ENCODE results near the gene NSUN2. TPM values are rescaled to one million over a fixed set of nuclear protein-coding genes. Genes with fewer than 3 reads are reported as not detected.
"Not testable (repeated sequence)": the region's sequence is repeated elsewhere in the genome, so short reads cannot be mapped to it uniquely, and the experiment has no call there.

NSUN2 gene
- total RNA-seq, 6 experiments from 2014 or later, result 59.9 to 67.7 (median 60.5) TPM

DNA sequence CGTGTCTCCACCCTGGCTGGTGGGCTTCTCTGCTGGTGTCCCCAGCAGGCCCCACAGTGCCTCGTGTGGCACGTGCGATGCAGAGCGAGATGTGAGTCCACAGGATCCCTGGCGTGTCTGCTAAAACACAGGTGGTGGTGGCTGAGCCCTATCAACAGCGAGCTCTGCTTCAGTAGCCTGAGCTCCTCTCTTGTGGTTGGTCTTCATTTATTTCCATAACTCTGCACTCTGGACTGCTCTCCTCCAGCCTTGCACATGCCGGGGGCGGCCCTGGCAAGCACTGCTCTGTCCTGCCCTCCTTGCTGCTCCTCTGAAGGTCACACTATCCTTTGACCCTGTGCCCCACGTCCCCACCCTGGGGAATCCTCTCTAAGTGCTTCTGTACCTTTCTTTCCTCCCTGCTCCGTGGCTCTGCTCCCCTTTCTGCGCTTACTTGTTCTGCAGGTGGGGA is 59.2 kb downstream of the NSUN2 start:
- Mint-ChIP-seq H3K4me1 (ENCODE audit: low read depth) (peaks cover 9% of the 10 kb centered on the region), H3K9me3 (no peaks in the 10 kb centered on the region), H3K4me3 (no peak overlapping the region), H3K27ac (no peak overlapping the region), H3K36me3 (ENCODE audit: low read depth) (no peaks in the 10 kb centered on the region), H3K27me3 (ENCODE audit: insufficient read depth) (peaks cover 25% of the 10 kb centered on the region)
- DNase-seq, result no peak
- TF ChIP-seq, protein P1, sequence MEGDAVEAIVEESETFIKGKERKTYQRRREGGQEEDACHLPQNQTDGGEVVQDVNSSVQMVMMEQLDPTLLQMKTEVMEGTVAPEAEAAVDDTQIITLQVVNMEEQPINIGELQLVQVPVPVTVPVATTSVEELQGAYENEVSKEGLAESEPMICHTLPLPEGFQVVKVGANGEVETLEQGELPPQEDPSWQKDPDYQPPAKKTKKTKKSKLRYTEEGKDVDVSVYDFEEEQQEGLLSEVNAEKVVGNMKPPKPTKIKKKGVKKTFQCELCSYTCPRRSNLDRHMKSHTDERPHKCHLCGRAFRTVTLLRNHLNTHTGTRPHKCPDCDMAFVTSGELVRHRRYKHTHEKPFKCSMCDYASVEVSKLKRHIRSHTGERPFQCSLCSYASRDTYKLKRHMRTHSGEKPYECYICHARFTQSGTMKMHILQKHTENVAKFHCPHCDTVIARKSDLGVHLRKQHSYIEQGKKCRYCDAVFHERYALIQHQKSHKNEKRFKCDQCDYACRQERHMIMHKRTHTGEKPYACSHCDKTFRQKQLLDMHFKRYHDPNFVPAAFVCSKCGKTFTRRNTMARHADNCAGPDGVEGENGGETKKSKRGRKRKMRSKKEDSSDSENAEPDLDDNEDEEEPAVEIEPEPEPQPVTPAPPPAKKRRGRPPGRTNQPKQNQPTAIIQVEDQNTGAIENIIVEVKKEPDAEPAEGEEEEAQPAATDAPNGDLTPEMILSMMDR (IDR thresholded peaks at IDR 0.05), result no peak

DNA sequence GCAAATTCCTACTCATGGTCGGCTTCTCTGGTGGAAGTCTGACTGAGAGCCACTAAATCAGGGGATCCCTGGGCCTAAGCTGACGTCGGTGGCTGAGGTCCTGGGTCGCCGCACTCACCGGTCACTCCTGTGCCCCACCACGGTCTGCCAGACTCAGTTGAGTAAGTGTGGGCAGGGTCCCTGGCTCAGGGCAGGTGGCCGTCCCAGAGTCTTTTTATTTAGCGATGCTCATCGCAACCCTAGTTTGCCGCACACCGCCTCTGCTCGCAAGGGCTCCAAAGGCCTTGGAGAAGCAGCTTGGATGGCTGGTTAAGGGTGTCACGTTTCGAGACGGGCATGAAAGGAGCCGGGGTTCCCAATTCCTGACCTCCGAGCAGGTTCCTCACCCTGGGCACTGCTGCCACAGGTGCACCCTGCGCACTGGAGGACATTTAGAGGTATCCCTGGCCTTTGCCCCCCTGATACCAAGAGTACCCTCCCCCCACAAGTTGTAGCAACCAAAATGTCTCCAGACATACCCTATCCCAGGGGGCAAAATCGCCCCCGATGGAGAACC is 59.9 kb downstream of the NSUN2 start:
- TF ChIP-seq, protein P1 (IDR thresholded peaks at IDR 0.05), result no peak
- DNase-seq, result no peak
- Mint-ChIP-seq H3K27me3 (ENCODE audit: insufficient read depth) (peaks cover 21% of the 10 kb centered on the region), H3K9me3 (no peaks in the 10 kb centered on the region), H3K4me3 (no peak overlapping the region), H3K36me3 (ENCODE audit: low read depth) (no peaks in the 10 kb centered on the region), H3K4me1 (ENCODE audit: low read depth) (peaks cover 2% of the 10 kb centered on the region; the same call in 1 of the 2 replicates), H3K27ac (no peak overlapping the region)

DNA sequence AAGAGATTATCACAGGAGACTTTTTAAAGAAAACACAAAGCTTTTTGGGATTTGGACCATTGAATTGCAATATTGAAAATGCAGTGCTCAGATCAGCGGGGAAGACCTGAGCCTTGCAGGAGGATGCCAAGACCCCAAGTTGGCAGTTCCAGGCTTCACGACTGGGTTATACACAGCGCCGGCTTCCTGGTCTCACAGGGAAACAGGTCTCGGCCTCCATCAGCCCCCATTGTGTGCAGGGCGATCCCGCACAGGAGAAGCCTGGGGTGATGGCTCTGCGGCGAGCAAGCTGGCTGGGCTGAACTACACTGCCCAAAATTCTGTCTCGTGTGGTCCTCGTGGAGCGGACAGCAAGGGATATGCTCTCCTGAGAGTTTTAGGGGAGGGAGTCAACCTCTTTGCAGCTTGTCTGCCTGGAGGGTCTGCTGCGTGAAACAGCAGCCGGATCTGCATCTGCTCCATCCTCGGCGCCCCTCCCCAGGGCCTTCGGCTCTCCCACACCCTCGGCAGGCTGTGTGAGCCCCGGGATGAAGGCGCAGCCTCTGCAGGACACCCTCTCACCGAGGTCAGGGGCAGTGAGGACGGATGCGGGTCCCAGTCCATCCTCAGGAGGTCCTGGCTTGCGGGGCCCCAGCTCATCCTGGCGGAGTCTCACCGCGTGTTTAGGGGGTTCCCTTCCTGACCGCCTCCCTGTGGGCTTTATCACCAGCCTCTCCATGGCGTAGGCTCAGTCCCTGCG is 60.6 kb downstream of the NSUN2 start:
- TF ChIP-seq, protein P1 (IDR thresholded peaks at IDR 0.05), result no peak
- no peak overlapping the region for H3K4me3 Mint-ChIP-seq
- no peaks in the 10 kb centered on the region for H3K9me3 Mint-ChIP-seq
- H3K27ac Mint-ChIP-seq, result no peak overlapping the region
- H3K27me3 Mint-ChIP-seq (ENCODE audit: insufficient read depth), result peaks cover 21% of the 10 kb centered on the region
- DNase-seq, result no peak
- H3K36me3 Mint-ChIP-seq (ENCODE audit: low read depth), result no peaks in the 10 kb centered on the region
- no peaks in the 10 kb centered on the region for H3K4me1 Mint-ChIP-seq (ENCODE audit: low read depth)

DNA sequence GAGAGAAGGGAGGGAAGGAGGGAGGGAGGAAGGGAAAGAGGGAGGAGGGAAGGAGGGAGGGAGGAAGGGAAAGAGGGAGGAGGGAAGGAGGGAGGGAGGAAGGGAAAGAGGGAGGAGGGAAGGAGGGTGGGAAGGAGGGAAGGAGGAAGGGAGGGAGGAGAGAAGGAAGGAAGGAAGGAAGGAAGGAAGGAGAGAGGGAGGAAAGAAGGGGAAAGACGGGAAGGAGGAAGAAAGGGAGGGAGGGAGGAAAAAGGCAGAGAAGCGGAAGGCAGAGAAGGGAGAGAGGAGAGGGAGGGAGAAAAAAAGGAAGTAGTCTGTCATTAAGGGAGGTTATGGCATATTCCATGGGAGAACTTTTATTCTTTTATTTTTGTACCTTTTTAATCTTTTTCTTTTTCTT is 61.2 kb downstream of the NSUN2 start:
- H3K36me3 Mint-ChIP-seq (ENCODE audit: low read depth); H3K4me3 Mint-ChIP-seq; H3K4me1 Mint-ChIP-seq (ENCODE audit: low read depth); DNase-seq; H3K9me3 Mint-ChIP-seq; H3K27ac Mint-ChIP-seq: not testable (repeated sequence)
- peaks cover 21% of the 10 kb centered on the region for H3K27me3 Mint-ChIP-seq (ENCODE audit: insufficient read depth)

DNA sequence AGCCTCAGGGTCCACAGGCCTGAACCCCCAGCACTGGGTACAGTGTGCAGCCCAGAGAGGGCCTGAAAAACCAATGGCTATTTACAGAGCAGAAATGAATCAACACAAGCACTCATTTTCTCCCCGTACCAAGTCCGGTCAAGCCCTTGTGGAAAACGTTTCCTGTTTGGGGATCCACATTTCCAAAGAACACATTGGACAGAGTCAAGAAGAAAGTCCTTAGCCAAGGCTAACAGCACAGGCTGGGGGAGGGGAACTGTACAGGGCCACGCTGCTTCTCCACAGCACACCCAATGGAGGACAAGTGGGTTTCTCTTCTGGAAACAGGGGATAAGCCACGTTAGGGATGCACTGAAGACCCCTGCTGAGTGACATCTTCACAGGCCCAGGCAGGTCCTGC is 62.3 kb downstream of the NSUN2 start:
- TF ChIP-seq, protein P1 (IDR thresholded peaks at IDR 0.05), result no peak
- DNase-seq, result no peak
- H3K36me3 Mint-ChIP-seq (ENCODE audit: low read depth), result no peaks in the 10 kb centered on the region
- no peak overlapping the region for H3K4me3 Mint-ChIP-seq
- H3K4me1 Mint-ChIP-seq (ENCODE audit: low read depth), result no peaks in the 10 kb centered on the region
- no peaks in the 10 kb centered on the region for H3K9me3 Mint-ChIP-seq
- H3K27ac Mint-ChIP-seq, result no peak overlapping the region
- peaks cover 20% of the 10 kb centered on the region for H3K27me3 Mint-ChIP-seq (ENCODE audit: insufficient read depth)

DNA sequence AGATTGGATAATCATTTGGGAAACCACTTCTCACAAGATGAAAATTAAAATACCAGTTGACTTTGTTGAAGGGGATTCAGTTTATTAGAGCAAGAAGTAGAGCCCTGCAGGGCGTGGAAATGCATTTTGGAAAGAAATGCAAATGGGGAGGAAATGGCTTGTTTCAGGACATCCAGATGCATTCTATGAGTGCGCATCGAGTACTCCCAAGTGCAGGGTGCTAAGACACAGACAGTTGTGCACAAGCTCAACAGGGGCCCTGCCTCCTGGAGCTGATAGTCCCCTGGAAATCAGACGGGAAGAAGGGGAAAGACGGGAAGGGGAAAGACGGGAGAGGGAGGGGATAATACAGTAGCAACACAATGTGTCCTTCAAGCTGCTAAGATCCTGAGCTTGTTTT is 64.0 kb downstream of the NSUN2 start:
- Mint-ChIP-seq H3K27ac (no peak overlapping the region), H3K9me3 (no peaks in the 10 kb centered on the region), H3K27me3 (ENCODE audit: insufficient read depth) (peaks cover 4% of the 10 kb centered on the region), H3K4me1 (ENCODE audit: low read depth) (no peaks in the 10 kb centered on the region), H3K36me3 (ENCODE audit: low read depth) (no peaks in the 10 kb centered on the region), H3K4me3 (no peak overlapping the region)
- no peak for DNase-seq
- TF ChIP-seq, protein P1 (IDR thresholded peaks at IDR 0.05), result no peak

Data from HFFc6 (cell line).